Peyer's patch (tissue), 4 donors: ENCODE measurements around the gene TMEM183A.

ENCODE experiments used
- CTCF ChIP-seq, 6 experiments: fragments of 450-650 bp in 4 of 6; fragments of 200-600 bp in 2 of 6; sonication (generic) in 1 of 6; IDR thresholded peaks; one replicate each; pipeline ENCODE4 v1.5.1; 2017 to 2019; ENCODE audit warnings: antibody characterized with exemption in 6 of 6, mild to moderate bottlenecking in 3 of 6, moderate library complexity in 1 of 6
- POLR2A ChIP-seq, 2 donors: fragments of 450-650 bp; IDR thresholded peaks; one replicate each; pipeline ENCODE4 v1.5.1; 2017; ENCODE audit warnings: antibody characterized with exemption in 2 of 2, mild to moderate bottlenecking in 2 of 2, moderate library complexity in 2 of 2

- TF ChIP-seq POLR2A (IDR thresholded peaks at IDR 0.05) (no peak), CTCF (IDR thresholded peaks at IDR 0.05) (no peak)
Measured at GRCh38 chr1:202987255-202987654, 19.9 kb upstream of the TMEM183A start.
